ENCODE measurements around the gene IQCE. TPM values are rescaled to one million over a fixed set of nuclear protein-coding genes. Genes with fewer than 3 reads are reported as not detected.

The IQCE gene
- total RNA-seq, 2 donors from 2014 or later = 6.6 to 9.1 TPM

GRCh38 chr7:2616387-2617324, 57.9 kb downstream of the IQCE start:
- H3K27me3 ChIP-seq = no peaks in the 10 kb centered on the region
- no peak for DNase-seq (ENCODE audit: low spot score)
- peak overlapping the region in 1 of 2 donors; percentile 42 for H3K27ac ChIP-seq
- H3K9me3 ChIP-seq = no peaks in the 10 kb centered on the region
- no peaks in the 10 kb centered on the region for H3K36me3 ChIP-seq
- no peak overlapping the region for H3K4me3 ChIP-seq
- no peak for TF ChIP-seq CTCF (IDR thresholded peaks at IDR 0.05)
- H3K4me1 ChIP-seq = peaks cover 0 to 65% of the 10 kb centered on the region in 2 donors

- H3K36me3 ChIP-seq = no peaks in the 10 kb centered on the region
- peaks cover 0 to 73% of the 10 kb centered on the region in 2 donors for H3K4me1 ChIP-seq
- peak overlapping the region in 1 of 2 donors; percentile 42 for H3K27ac ChIP-seq
- no peak for TF ChIP-seq CTCF (IDR thresholded peaks at IDR 0.05)
- H3K9me3 ChIP-seq = no peaks in the 10 kb centered on the region
- no peaks in the 10 kb centered on the region for H3K27me3 ChIP-seq
- no peak overlapping the region for H3K4me3 ChIP-seq
- DNase-seq (ENCODE audit: low spot score) = no peak
Observed at GRCh38 chr7:2617325-2617905, 58.6 kb downstream of the IQCE start.

GRCh38 chr7:2619116-2619515, 60.3 kb downstream of the IQCE start:
- H3K4me1 ChIP-seq = peaks cover 0 to 70% of the 10 kb centered on the region in 2 donors
- no peaks in the 10 kb centered on the region for H3K27me3 ChIP-seq
- DNase-seq (ENCODE audit: low spot score) = no peak
- H3K27ac ChIP-seq = no peak overlapping the region
- no peaks in the 10 kb centered on the region for H3K36me3 ChIP-seq
- no peak overlapping the region for H3K4me3 ChIP-seq
- no peaks in the 10 kb centered on the region for H3K9me3 ChIP-seq
- TF ChIP-seq CTCF (IDR thresholded peaks at IDR 0.05) = no peak

GRCh38 chr7:2621061-2621828, 62.5 kb downstream of the IQCE start:
- Histone ChIP-seq H3K36me3 (no peaks in the 10 kb centered on the region), H3K27ac (peak overlapping the region in 1 of 2 donors; percentile 21), H3K4me1 (peaks cover 0 to 67% of the 10 kb centered on the region in 2 donors), H3K9me3 (no peaks in the 10 kb centered on the region), H3K27me3 (no peaks in the 10 kb centered on the region), H3K4me3 (no peak overlapping the region)
- no peak for DNase-seq (ENCODE audit: low spot score)
- no peak for TF ChIP-seq CTCF (IDR thresholded peaks at IDR 0.05)

GRCh38 chr7:2621948-2622640, 63.3 kb downstream of the IQCE start:
- peak overlapping the region in 1 of 2 donors; percentile 21 for H3K27ac ChIP-seq
- no peak overlapping the region for H3K4me3 ChIP-seq
- no peaks in the 10 kb centered on the region for H3K36me3 ChIP-seq
- no peaks in the 10 kb centered on the region for H3K9me3 ChIP-seq
- peaks cover 0 to 63% of the 10 kb centered on the region in 2 donors for H3K4me1 ChIP-seq
- no peak for TF ChIP-seq CTCF (IDR thresholded peaks at IDR 0.05)
- H3K27me3 ChIP-seq = no peaks in the 10 kb centered on the region
- no peak for DNase-seq (ENCODE audit: low spot score)

Data from right atrium auricular region (tissue), 2 donors.